Measurements from ENCODE around the gene OGDH. TPM values are rescaled to one million over a fixed set of nuclear protein-coding genes. Genes with fewer than 3 reads are reported as not detected.

Gene OGDH
- total RNA-seq, 1 experiment from 2014 or later, result 69.1 TPM

DNA sequence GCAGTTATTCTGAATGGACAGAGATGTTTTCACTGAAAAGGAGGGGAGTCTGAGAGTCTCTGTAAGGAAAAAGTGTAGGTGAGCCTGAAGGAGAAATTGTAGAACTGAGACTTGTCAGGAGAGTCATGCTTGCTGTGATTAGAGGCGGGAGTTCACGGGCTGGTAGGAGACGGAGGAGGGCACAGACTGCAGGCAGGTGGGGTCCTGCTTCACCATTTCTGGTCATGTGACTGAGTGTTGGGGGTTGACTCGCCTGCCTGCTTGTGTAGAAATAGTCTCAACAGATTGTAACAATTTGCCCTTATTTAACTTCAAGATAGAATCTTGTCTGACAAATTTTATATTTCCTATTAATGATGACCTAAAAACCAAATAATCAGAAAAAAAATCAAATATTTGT, 70.3 kb downstream of the OGDH start (continued):
- TF ChIP-seq, protein P1, sequence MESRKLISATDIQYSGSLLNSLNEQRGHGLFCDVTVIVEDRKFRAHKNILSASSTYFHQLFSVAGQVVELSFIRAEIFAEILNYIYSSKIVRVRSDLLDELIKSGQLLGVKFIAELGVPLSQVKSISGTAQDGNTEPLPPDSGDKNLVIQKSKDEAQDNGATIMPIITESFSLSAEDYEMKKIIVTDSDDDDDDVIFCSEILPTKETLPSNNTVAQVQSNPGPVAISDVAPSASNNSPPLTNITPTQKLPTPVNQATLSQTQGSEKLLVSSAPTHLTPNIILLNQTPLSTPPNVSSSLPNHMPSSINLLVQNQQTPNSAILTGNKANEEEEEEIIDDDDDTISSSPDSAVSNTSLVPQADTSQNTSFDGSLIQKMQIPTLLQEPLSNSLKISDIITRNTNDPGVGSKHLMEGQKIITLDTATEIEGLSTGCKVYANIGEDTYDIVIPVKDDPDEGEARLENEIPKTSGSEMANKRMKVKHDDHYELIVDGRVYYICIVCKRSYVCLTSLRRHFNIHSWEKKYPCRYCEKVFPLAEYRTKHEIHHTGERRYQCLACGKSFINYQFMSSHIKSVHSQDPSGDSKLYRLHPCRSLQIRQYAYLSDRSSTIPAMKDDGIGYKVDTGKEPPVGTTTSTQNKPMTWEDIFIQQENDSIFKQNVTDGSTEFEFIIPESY (IDR thresholded peaks at IDR 0.05; ENCODE audit: extremely low read depth, insufficient replicate concordance, low read length), result no peak
- TF ChIP-seq ZNF274 (IDR thresholded peaks at IDR 0.05; ENCODE audit: low read depth, low read length) (no peak), FOSL1 (IDR thresholded peaks at IDR 0.05; ENCODE audit: low read depth) (no peak)

DNA sequence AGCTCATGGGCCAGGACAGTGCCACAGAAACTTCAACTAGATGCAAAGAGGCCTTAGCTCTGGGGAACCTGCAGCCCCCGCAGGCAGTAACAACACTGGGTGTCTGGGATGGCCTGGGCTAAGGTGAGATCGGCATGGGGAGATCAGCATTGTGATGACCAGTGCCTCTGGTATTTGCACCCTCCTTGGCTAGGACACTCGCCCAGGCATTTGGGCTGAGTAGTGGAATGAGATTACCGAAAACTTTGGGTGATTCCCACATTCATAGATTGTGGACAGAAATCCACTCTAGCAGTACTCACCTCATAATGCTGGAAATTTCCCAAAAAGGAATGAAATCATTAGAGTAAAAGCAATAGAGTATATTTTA, 71.7 kb downstream of the OGDH start:
- POLR2A ChIA-PET, result no interaction called here
- no peak for TF ChIP-seq EZH2phosphoT487 (IDR thresholded peaks at IDR 0.05; ENCODE audit: borderline replicate concordance)
- TF ChIP-seq, protein P1 (IDR thresholded peaks at IDR 0.05; ENCODE audit: extremely low read depth, insufficient replicate concordance, low read length), result no peak
- TF ChIP-seq JUND (IDR thresholded peaks at IDR 0.05), result no peak
- TF ChIP-seq, protein P2, sequence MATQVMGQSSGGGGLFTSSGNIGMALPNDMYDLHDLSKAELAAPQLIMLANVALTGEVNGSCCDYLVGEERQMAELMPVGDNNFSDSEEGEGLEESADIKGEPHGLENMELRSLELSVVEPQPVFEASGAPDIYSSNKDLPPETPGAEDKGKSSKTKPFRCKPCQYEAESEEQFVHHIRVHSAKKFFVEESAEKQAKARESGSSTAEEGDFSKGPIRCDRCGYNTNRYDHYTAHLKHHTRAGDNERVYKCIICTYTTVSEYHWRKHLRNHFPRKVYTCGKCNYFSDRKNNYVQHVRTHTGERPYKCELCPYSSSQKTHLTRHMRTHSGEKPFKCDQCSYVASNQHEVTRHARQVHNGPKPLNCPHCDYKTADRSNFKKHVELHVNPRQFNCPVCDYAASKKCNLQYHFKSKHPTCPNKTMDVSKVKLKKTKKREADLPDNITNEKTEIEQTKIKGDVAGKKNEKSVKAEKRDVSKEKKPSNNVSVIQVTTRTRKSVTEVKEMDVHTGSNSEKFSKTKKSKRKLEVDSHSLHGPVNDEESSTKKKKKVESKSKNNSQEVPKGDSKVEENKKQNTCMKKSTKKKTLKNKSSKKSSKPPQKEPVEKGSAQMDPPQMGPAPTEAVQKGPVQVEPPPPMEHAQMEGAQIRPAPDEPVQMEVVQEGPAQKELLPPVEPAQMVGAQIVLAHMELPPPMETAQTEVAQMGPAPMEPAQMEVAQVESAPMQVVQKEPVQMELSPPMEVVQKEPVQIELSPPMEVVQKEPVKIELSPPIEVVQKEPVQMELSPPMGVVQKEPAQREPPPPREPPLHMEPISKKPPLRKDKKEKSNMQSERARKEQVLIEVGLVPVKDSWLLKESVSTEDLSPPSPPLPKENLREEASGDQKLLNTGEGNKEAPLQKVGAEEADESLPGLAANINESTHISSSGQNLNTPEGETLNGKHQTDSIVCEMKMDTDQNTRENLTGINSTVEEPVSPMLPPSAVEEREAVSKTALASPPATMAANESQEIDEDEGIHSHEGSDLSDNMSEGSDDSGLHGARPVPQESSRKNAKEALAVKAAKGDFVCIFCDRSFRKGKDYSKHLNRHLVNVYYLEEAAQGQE (IDR thresholded peaks at IDR 0.05; ENCODE audit: low read depth), result no peak
- no peak for TF ChIP-seq POLR2A (IDR thresholded peaks at IDR 0.05; ENCODE audit: borderline replicate concordance, extremely low read depth, insufficient read depth, insufficient read length)
- no peak for TF ChIP-seq TCF7L2 (IDR thresholded peaks at IDR 0.05; ENCODE audit: borderline replicate concordance, extremely low read depth, insufficient read depth, insufficient read length)
- TF ChIP-seq RAD21 (IDR thresholded peaks at IDR 0.05; ENCODE audit: low read depth), result no peak
- TF ChIP-seq FOSL1 (IDR thresholded peaks at IDR 0.05; ENCODE audit: low read depth), result no peak
- TF ChIP-seq ZNF274 (IDR thresholded peaks at IDR 0.05; ENCODE audit: low read depth, low read length), result no peak
- TF ChIP-seq ELF1 (IDR thresholded peaks at IDR 0.05; ENCODE audit: borderline replicate concordance, low read depth), result no peak
- Histone ChIP-seq H3K9me2 (ENCODE audit: insufficient read depth) (no peaks in the 10 kb centered on the region), H3K9ac (ENCODE audit: low read length) (no peak overlapping the region), H4K20me1 (ENCODE audit: insufficient read depth) (no peaks in the 10 kb centered on the region), H3K79me2 (ENCODE audit: insufficient read depth, low read length) (no peaks in the 10 kb centered on the region), H3K36me3 (ENCODE audit: control insufficient read depth in 1 of 2, insufficient read depth in 2 of 2, low read length in 2 of 2) (peaks cover 4 to 8% of the 10 kb centered on the region in 2 experiments; a peak in 3 of 4 replicates), H3K4me2 (ENCODE audit: low read length) (no peak overlapping the region; the same call in 1 of the 2 replicates), H3K27ac (ENCODE audit: low read depth, low read length) (no peak overlapping the region), H3K27me3 (ENCODE audit: insufficient read depth, low read length) (no peaks in the 10 kb centered on the region), H2AFZ (ENCODE audit: low read depth, low read length, poor library complexity, severe bottlenecking) (no peak overlapping the region), H3K4me3 (replicated peaks in 1 of 2; ENCODE audit: low read depth in 1 of 2, low read length in 2 of 2) (no peak overlapping the region), H3K9me3 (ENCODE audit: control insufficient read depth in 1 of 2, insufficient read depth in 1 of 2, low read depth in 1 of 2, low read length in 2 of 2) (no peaks in the 10 kb centered on the region), H3K4me1 (ENCODE audit: control insufficient read depth in 1 of 2, insufficient read depth in 2 of 2, low read length in 2 of 2) (peaks cover 5 to 24% of the 10 kb centered on the region in 2 experiments)
- RAD21 ChIA-PET (ENCODE audit: low non-redundant PET in 1 of 2, low total read pairs in 2 of 2, uncharacterized antibody in 2 of 2, unreplicated experiment in 2 of 2), result interaction anchor here in 1 of 2 experiments (0.7 kb wide), 1 partner anchor 33 kb away, joined by 3 read pairs; no protein-coding TSS in a partner anchor
- ATAC-seq (no peak), DNase-seq (ENCODE audit: low read depth, low spot score) (no peak)
- intact Hi-C loops (cut with micrococcal nuclease), result loop anchor here (5.0 kb wide), 1 partner anchor 86 kb away; no protein-coding TSS in a partner anchor
- BruUV-seq (replicated peaks), result no TSS peak
- CTCF ChIA-PET, result no interaction called here

All from HCT116 (cell line).